GDM1 (cell line): ENCODE measurements around the gene FBXO4.
"Not testable (repeated sequence)": the region's sequence is repeated elsewhere in the genome, so short reads cannot be mapped to it uniquely, and the experiment has no call there.

Experiments used
- DNase-seq: peaks from one replicate; lab custom pipeline; 2025; lab: John Stamatoyannopoulos, UW

The FBXO4 gene

GRCh38 chr5:41921874-41922273 lies 3.2 kb upstream of the FBXO4 start:
- DNase-seq, result no peak

GRCh38 chr5:41924526-41924871 lies 582 bp upstream of the FBXO4 start:
- DNase-seq, result no peak

GRCh38 chr5:41925555-41925951 lies 472 bp downstream of the FBXO4 start:
- peak; percentile 13 for DNase-seq

GRCh38 chr5:41927604-41928003 lies 2.5 kb downstream of the FBXO4 start:
- no peak for DNase-seq

DNA sequence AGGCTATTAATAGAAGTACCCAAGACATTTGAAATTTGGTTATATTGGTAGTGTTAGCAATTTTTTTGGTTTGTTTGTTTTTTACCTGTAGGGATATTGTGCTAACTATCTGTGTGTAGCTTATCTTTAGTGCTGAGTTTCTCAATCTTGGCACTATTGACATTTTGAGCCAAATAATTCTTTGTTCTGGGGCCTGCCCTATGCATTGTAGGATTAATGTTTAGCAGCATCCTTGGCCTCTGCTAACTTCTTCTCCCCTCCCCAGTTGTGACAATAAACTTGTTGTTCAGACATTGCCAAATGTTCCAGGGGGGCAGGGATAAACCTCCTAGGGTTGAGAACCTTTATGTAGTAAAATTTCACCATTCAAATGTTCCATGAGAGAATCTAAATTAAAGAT lies 4.0 kb downstream of the FBXO4 start:
- DNase-seq, result no peak

DNA sequence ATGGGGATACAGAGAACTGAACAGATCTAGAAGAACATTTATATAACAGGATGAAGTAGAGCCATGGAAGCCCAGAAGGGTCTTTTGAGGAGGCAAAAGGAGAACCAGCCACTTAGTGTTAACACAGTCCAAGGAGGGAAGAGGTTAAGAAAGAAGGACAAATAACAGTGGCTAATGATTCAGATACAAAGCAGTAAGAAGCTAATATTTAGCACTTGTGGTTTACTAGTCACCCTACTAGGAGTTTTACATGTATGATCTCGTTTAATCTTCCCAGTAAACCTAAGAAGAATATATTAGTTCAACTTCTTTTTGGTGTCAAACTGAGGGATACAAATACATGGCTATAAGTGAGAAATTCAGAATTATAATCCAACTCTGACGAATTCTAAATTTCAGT lies 7.7 kb downstream of the FBXO4 start:
- DNase-seq, result no peak

- DNase-seq, result no peak
Observed at GRCh38 chr5:41935544-41935943, 10.5 kb downstream of the FBXO4 start.

GRCh38 chr5:41940641-41941040 lies 15.6 kb downstream of the FBXO4 start:
- no peak for DNase-seq

DNA sequence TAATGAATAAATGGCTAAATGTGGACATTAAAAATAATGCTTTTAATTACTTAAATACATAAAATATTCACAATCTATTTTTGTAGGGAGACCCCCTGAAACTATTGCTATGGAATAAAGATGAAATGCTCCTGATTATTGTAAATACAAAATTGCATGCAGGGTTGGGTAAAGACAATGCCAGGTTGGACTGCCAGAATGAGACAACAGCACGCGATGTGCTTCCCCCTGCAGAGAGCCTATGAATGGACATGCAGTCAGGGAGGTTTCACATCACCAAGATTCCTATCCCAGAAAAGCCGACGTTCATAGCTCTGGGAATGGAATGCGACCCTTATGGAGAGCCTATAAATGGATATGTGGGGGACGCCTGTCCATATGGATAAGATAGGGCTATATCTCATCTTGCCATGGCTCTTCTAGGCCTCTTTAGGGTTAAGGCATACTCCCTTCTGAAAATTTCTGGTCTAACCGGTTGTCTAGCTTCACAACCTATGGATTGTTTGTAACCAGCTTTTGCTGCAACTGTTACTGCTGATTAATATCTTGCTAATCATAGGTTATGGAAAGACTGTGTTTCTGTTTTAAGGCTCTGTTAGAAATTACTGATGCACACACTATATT lies 20.4 kb downstream of the FBXO4 start:
- DNase-seq, result not testable (repeated sequence)

DNA sequence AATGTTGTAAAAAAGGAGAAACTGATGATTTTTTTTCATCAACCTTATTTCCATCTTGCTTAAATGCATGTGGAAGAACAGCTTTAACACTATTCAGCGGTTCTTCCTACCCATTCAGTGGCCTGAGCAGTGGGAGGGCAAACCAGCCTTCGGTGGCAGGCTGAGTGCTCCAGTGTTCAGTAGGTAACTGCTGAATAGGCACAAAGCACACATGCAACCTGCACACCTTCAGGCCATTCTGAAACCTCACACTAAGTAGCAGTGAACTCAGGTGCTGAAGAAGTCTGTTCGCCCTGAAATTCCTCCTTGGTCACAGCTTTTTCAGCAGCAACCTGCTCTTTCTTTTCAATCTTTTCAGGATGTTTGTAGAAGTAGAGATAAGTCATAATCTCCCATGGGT lies 26.1 kb downstream of the FBXO4 start:
- no peak for DNase-seq

- DNase-seq, result no peak
Observed at GRCh38 chr5:41954286-41954685, 29.2 kb downstream of the FBXO4 start.

- no peak for DNase-seq
Observed at GRCh38 chr5:41955432-41956024, 30.4 kb downstream of the FBXO4 start.

GRCh38 chr5:41956943-41957342 lies 31.9 kb downstream of the FBXO4 start:
- DNase-seq, result no peak

GRCh38 chr5:41960481-41960880 lies 35.4 kb downstream of the FBXO4 start:
- DNase-seq, result no peak

GRCh38 chr5:41961736-41962135 lies 36.7 kb downstream of the FBXO4 start:
- DNase-seq, result no peak

DNA sequence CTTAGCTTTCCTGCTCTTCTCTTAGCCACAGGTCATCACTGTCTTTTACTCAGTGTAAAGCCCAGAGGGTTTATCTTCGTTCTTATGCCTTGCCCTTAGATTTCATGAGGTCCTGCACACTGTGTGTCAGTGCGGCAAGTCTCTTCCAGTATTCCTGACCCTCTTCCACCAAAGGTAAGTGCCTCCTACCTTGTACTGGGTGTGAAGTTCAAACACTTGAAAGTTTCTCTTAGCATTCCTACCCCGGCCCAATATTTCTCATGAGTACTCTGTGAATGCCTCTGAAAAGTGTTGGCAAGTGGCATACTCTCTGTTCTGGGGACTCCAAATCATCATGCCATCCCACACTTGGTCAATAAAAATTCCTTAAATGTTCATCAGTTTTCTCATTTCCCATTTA lies 37.4 kb downstream of the FBXO4 start:
- no peak for DNase-seq

DNA sequence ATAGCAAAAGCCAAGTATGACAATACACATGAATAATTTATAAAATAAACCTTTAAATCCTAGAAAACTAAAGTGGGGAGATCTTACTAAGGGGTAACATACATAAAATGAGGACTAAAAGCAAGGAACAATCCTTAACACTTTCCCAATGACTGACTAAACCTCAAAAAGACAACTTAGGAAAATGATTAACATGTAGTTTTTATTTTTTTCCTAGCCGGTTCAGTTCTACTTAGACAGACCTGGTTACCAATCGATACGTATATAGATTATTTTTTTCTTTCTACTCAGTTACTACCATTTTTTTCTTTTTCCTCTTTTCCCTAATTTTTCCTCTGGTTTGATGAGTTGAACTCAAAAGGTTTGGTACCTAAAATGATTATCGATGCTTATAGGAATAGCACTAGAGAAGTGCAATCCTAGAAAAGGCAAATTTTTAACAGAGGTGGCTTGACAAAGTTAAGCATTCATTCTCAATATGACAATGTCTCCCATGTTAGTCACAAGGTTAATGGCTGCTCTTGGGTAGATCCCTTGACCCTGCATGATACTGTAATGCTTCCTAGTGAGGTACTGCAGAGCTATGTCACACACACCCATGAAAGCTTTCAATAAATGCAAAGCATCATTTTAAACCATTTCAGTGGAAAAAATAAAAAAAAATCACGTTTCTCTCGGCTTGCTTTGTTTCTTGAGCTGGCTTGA lies 41.5 kb downstream of the FBXO4 start:
- no peak for DNase-seq

GRCh38 chr5:41967401-41967800 lies 42.3 kb downstream of the FBXO4 start:
- no peak for DNase-seq

DNA sequence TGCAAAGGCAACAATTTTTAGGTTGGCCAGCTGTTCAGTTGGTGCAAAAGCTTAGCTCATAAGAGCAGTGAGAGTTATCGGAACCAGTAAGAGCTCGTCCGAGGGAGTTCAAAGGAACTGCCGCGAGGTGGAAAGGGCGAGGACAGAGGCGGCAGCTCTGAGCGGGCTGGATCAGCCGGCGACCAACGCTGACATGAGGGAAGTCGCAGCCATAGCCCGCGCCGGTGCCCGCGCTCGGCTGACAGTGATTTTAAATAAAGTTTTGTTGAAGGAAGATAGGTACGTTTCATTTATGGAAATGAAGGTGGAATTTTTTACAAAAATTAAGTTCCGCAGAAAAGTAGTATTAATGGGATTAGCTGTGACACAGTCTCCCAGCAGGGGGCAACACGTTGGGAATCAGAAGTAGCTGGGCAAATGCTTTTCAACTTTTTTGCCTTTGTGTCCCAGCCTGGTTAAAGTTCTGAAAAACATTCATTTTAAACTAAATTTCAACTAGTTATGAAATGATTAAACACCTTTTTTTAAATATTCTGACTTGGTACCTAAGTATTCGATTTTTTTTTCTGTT lies 43.2 kb downstream of the FBXO4 start:
- DNase-seq, result no peak

DNA sequence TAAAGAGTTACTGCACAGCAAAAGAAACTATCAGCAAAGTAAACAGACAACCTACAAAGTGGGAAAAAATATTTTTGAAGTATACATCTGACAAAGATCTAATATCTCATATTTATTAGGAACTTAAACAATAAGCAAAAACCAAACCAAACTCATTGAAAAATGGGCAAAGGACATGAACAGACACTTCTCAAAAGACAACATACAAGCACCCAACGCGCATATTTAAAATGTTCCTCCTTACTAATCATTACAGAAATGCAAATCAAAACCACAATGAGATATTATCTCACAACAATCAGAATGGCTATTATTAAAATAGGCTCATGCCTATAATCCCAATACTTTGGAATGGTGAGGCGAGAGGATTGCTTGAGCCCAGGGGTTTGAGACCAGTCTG lies 48.0 kb downstream of the FBXO4 start:
- DNase-seq, result no peak

DNA sequence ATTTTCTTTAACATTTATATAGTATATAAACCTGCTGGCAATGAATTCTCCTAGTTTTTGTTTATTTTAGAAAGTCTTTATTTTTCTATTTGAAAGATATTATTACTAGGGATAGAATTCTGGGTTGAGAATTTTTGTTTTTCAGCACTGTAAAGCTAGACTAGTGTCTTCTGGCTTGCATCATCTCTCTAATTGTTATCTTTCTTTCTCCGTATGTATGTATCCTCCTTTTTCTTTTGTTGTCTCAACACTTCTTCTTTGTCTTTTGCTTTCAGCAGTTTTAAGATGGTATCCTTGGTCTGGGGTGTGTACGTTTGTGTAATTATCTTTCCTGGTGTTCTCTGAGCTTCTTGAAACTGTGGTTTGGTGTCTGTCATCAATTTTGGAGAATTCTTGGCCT lies 48.8 kb downstream of the FBXO4 start:
- no peak for DNase-seq

- no peak for DNase-seq
Observed at GRCh38 chr5:41978676-41979075, 53.6 kb downstream of the FBXO4 start.

DNA sequence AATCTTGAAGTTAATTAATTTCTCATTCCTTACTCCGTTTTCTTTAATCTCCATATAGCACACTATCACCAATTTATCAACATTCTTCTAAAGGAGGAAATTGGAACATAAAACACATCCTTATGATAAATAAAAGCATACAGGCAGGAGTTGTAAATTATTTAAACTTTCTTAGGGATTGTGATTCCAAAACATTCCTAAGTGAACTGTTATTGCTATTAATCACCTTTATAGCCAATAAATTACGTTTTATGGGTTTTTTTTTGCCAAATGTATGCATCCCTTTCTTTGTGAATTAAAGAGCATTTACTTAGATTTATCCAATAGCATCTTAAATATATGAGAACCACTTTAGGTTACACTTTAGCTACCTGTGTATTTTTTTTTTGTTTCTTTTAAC lies 55.3 kb downstream of the FBXO4 start:
- no peak for DNase-seq
